ENCODE measurements around the gene NEDD8. TPM values are rescaled to one million over a fixed set of nuclear protein-coding genes. Genes with fewer than 3 reads are reported as not detected.
A peak's percentile ranks its signal among the peaks of the same experiment; 100 is the strongest.

NEDD8 gene
- total RNA-seq, 1 donor from 2014 or later: 251 TPM

DNA sequence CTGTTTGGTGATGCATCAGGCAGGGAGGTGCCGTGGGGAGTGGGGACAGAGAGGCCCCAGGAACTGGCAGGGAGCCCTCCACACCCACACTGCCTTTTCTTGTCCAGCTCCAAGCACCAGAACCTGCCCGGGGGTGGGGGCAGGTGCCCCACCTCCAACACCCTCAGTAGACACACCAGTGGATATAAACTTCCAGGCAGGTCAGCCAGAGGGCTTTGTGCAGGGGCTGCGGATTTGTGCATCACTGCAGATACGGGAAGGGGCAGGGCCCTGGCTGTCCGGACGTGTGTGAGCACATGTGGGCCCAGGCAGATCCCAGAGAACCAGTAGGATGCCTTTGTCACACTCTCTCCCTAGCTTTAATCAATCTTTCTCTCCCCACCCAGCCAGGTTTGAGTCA lies 32.1 kb upstream of the NEDD8 start:
- no peak overlapping the region for H3K27ac ChIP-seq (ENCODE audit: low read depth, low read length)
- no peaks in the 10 kb centered on the region for H3K9me3 Mint-ChIP-seq (ENCODE audit: unreplicated experiment)
- H3K9ac ChIP-seq (ENCODE audit: low read length): no peak overlapping the region
- H2AFZ ChIP-seq (ENCODE audit: low read depth, low read length): no peak overlapping the region
- no peaks in the 10 kb centered on the region for H3K4me1 Mint-ChIP-seq (ENCODE audit: low read depth, unreplicated experiment)
- FAIRE-seq (no peak), DNase-seq (ENCODE audit: low read depth) (peak; percentile 27)
- H3K36me3 Mint-ChIP-seq (ENCODE audit: low read depth, unreplicated experiment): peaks cover 33% of the 10 kb centered on the region
- H3K79me2 ChIP-seq (ENCODE audit: insufficient read depth, low read length): no peaks in the 10 kb centered on the region
- H3K4me1 ChIP-seq (ENCODE audit: insufficient read depth, low read length): peaks cover 3% of the 10 kb centered on the region
- no peak overlapping the region for H3K4me3 Mint-ChIP-seq (ENCODE audit: unreplicated experiment)
- no peaks in the 10 kb centered on the region for H3K27me3 ChIP-seq (ENCODE audit: insufficient read depth, low read length)
- peaks cover 4% of the 10 kb centered on the region for H3K27me3 Mint-ChIP-seq (ENCODE audit: low read depth, unreplicated experiment)
- TF ChIP-seq, protein P1, sequence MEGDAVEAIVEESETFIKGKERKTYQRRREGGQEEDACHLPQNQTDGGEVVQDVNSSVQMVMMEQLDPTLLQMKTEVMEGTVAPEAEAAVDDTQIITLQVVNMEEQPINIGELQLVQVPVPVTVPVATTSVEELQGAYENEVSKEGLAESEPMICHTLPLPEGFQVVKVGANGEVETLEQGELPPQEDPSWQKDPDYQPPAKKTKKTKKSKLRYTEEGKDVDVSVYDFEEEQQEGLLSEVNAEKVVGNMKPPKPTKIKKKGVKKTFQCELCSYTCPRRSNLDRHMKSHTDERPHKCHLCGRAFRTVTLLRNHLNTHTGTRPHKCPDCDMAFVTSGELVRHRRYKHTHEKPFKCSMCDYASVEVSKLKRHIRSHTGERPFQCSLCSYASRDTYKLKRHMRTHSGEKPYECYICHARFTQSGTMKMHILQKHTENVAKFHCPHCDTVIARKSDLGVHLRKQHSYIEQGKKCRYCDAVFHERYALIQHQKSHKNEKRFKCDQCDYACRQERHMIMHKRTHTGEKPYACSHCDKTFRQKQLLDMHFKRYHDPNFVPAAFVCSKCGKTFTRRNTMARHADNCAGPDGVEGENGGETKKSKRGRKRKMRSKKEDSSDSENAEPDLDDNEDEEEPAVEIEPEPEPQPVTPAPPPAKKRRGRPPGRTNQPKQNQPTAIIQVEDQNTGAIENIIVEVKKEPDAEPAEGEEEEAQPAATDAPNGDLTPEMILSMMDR (IDR thresholded peaks at IDR 0.05; ENCODE audit: insufficient read depth, low read depth, low read length): no peak
- TF ChIP-seq EZH2 (IDR thresholded peaks at IDR 0.05; ENCODE audit: insufficient read depth, low read length): no peak
- no peak overlapping the region for H3K27ac Mint-ChIP-seq (ENCODE audit: unreplicated experiment)
- H3K9me3 ChIP-seq (ENCODE audit: insufficient read depth, low read depth, low read length): no peaks in the 10 kb centered on the region
- H3K4me3 ChIP-seq (ENCODE audit: insufficient read depth, low read depth, low read length): no peak overlapping the region
- no peaks in the 10 kb centered on the region for H4K20me1 ChIP-seq (ENCODE audit: insufficient read depth, low read length)
- peaks cover 7% of the 10 kb centered on the region for H3K36me3 ChIP-seq (ENCODE audit: insufficient read depth, low read length)
- no peak overlapping the region for H3K4me2 ChIP-seq (ENCODE audit: low read length)

DNA sequence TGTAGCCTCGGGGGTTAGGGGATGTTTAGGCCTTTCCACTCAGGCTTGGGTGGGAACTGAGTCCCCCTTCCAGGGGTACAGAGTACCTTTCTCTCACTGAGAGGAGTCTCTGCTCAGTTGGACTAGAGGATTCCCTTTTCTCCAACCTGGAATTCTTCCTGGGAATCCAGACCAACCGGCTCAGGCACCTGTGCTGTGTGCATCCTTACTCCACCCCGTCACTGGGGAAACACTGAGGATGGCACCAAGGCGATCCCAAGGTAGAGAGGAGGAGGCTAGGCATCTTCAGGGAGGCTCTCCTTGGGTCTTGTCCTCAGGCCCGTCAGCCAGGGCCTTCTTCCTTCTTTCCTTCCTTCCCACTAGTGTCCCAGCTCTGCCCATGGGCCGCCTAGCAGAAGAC lies 31.7 kb upstream of the NEDD8 start:
- Mint-ChIP-seq H3K27ac (ENCODE audit: unreplicated experiment) (no peak overlapping the region), H3K4me1 (ENCODE audit: low read depth, unreplicated experiment) (no peaks in the 10 kb centered on the region), H3K4me3 (ENCODE audit: unreplicated experiment) (no peak overlapping the region), H3K27me3 (ENCODE audit: low read depth, unreplicated experiment) (peaks cover 4% of the 10 kb centered on the region), H3K36me3 (ENCODE audit: low read depth, unreplicated experiment) (peaks cover 31% of the 10 kb centered on the region), H3K9me3 (ENCODE audit: unreplicated experiment) (no peaks in the 10 kb centered on the region)
- TF ChIP-seq, protein P1 (IDR thresholded peaks at IDR 0.05; ENCODE audit: insufficient read depth, low read depth, low read length): no peak
- TF ChIP-seq EZH2 (IDR thresholded peaks at IDR 0.05; ENCODE audit: insufficient read depth, low read length): no peak
- Histone ChIP-seq H3K27ac (ENCODE audit: low read depth, low read length) (no peak overlapping the region), H4K20me1 (ENCODE audit: insufficient read depth, low read length) (no peaks in the 10 kb centered on the region), H3K9ac (ENCODE audit: low read length) (no peak overlapping the region), H3K4me3 (ENCODE audit: insufficient read depth, low read depth, low read length) (no peak overlapping the region), H3K79me2 (ENCODE audit: insufficient read depth, low read length) (no peaks in the 10 kb centered on the region), H3K9me3 (ENCODE audit: insufficient read depth, low read depth, low read length) (no peaks in the 10 kb centered on the region), H3K36me3 (ENCODE audit: insufficient read depth, low read length) (peaks cover 3% of the 10 kb centered on the region), H3K4me2 (ENCODE audit: low read length) (no peak overlapping the region), H3K4me1 (ENCODE audit: insufficient read depth, low read length) (peaks cover 3% of the 10 kb centered on the region), H2AFZ (ENCODE audit: low read depth, low read length) (no peak overlapping the region), H3K27me3 (ENCODE audit: insufficient read depth, low read length) (no peaks in the 10 kb centered on the region)
- no peak for DNase-seq (ENCODE audit: low read depth)
- FAIRE-seq: no peak

DNA sequence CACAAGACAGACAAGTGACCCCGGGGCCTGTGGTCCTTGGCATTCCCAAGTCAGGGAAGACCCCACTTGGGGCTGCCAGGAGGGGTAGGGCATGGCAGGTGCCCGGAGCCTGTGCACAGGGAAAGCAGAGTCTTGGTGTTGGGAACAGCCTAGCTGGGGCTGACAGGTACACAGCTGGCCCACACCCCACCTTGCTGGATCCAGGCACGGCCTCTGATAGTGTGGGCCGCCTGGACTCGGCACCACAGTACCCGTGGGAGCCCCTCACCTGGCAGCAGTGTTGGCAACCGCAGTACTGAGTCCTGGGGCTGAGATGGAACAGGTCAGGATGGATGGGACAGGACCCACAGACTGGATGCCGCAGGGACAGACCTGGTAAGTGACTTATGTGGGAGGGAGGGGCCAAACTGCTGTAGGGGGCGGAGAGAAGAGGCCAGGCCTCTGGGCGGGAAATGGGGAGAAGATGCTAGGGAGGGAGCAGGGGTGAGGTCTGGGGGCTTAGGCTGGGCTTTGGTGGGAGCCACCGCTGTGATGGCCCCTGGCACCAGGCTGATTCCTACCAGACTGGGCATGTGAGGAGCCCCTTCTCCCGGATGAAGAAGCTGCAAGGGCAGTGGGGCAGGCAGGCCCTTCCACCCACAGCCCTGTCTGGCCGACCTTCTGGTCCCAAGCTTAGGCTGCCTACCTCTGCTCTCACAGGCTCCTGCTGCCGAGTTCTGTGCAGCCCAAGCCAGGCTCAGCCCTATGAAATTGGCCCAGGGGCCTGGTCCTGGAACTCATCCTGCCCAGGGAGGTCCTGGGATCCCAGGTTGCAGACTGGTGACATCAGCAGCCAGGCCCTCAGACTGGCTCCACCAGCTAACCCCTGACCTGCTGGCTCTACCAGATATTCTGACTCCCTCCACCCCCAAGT lies 30.9 kb upstream of the NEDD8 start, which contains the start of gene TGM1:
Gene TGM1 (minus strand): TSS at position 357 of the 913 bp plus-strand sequence. CDS start 825 bp downstream, outside the sequence.
- Histone ChIP-seq H2AFZ (ENCODE audit: low read depth, low read length) (no peak within 1 kb of the TSS), H3K4me3 (ENCODE audit: insufficient read depth, low read depth, low read length) (no peak within 1 kb of the TSS), H3K36me3 (ENCODE audit: insufficient read depth, low read length) (peaks cover 3% of the 10 kb centered on the region), H3K4me1 (ENCODE audit: insufficient read depth, low read length) (peaks cover 3% of the 10 kb centered on the region), H3K79me2 (ENCODE audit: insufficient read depth, low read length) (no peaks in the 10 kb centered on the region), H3K27ac (ENCODE audit: low read depth, low read length) (no peak within 1 kb of the TSS), H4K20me1 (ENCODE audit: insufficient read depth, low read length) (no peaks in the 10 kb centered on the region), H3K9me3 (ENCODE audit: insufficient read depth, low read depth, low read length) (no peaks in the 10 kb centered on the region), H3K27me3 (ENCODE audit: insufficient read depth, low read length) (no peaks in the 10 kb centered on the region), H3K4me2 (ENCODE audit: low read length) (no peak within 1 kb of the TSS), H3K9ac (ENCODE audit: low read length) (no peak within 1 kb of the TSS)
- Mint-ChIP-seq H3K27me3 (ENCODE audit: low read depth, unreplicated experiment) (peaks cover 4% of the 10 kb centered on the region), H3K4me3 (ENCODE audit: unreplicated experiment) (no peak within 1 kb of the TSS), H3K4me1 (ENCODE audit: low read depth, unreplicated experiment) (no peaks in the 10 kb centered on the region), H3K36me3 (ENCODE audit: low read depth, unreplicated experiment) (peaks cover 29% of the 10 kb centered on the region), H3K27ac (ENCODE audit: unreplicated experiment) (no peak within 1 kb of the TSS), H3K9me3 (ENCODE audit: unreplicated experiment) (no peaks in the 10 kb centered on the region)
- FAIRE-seq: no peak
- TF ChIP-seq, protein P1 (IDR thresholded peaks at IDR 0.05; ENCODE audit: insufficient read depth, low read depth, low read length): no peak
- TF ChIP-seq EZH2 (IDR thresholded peaks at IDR 0.05; ENCODE audit: insufficient read depth, low read length): no peak
- DNase-seq (ENCODE audit: low read depth): no peak

All from astrocyte (in vitro differentiated cells and primary cell).